Measurements from ENCODE around the gene PABPN1. TPM values are rescaled to one million over a fixed set of nuclear protein-coding genes. Genes with fewer than 3 reads are reported as not detected.

The PABPN1 gene
- total and polyA plus RNA-seq, 9 of the 15 experiments (the other 6 are each of a cell fraction or from before 2014, with no cell fraction given): 32.6 to 388 (median 178) TPM

DNA sequence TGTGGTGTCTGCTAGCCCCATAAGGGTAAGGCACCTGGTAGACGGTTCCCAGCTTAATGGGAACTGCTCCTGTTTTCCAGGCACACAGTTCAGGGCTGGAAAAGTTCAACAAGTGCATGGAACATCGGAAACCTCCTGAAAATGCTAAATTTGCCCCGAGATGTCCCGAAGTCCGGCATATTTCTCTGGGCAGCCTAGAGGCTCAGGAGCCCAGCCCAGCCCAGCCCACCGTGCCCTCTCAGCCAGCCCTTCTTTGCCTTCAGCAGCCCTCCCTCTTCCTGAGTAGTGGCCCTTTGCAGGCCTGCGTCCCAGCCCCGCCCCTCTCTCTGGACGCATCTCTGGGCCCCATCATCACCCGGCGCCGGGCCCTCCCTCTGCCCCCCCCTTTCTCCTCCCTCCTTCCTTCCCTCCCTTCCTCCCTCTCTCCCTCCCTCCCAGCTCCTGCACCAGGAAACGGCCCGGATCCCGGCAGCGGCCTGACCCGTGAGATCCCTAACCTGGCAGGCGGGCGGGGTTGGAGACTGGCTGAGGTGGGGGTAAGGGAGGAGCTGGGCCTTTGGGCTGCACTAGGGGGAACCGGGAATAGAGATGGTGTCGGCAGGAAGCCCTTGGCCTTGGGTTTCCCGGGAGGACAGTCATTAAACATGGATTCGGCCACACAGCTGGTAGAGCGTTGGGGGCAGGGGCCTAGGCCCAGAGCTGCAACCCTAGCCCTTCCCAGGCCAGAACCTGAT, 14.7 kb upstream of the PABPN1 start, which contains the start of gene BCL2L2 (continued):
- no peak for TF ChIP-seq NR2C1 (IDR thresholded peaks at IDR 0.05)
- 0 out of 2 replicates have a peak, but pooled peaks have one; percentile 27 for TF ChIP-seq NR2C1 (tag; IDR thresholded peaks at IDR 0.05)
- no peak for TF ChIP-seq CREBBP (IDR thresholded peaks at IDR 0.05; ENCODE audit: low read depth, low read length)
- no peak for TF ChIP-seq TEAD2 (tag; IDR thresholded peaks at IDR 0.05)
- no peak for TF ChIP-seq HDAC6 (IDR thresholded peaks at IDR 0.05; ENCODE audit: low read depth, low read length)
- TF ChIP-seq BRD9 (IDR thresholded peaks at IDR 0.05; ENCODE audit: low read depth, partially characterized antibody): no peak
- TF ChIP-seq SREBF1 (IDR thresholded peaks at IDR 0.05; ENCODE audit: borderline replicate concordance, low read depth, low read length): no peak
- TF ChIP-seq, protein P1, sequence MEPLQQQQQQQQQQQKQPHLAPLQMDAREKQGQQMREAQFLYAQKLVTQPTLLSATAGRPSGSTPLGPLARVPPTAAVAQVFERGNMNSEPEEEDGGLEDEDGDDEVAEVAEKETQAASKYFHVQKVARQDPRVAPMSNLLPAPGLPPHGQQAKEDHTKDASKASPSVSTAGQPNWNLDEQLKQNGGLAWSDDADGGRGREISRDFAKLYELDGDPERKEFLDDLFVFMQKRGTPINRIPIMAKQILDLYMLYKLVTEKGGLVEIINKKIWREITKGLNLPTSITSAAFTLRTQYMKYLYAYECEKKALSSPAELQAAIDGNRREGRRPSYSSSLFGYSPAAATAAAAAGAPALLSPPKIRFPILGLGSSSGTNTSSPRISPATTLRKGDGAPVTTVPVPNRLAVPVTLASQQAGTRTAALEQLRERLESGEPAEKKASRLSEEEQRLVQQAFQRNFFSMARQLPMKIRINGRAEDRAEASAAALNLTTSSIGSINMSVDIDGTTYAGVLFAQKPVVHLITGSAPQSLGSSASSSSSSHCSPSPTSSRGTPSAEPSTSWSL (CRISPR knock-in tag; IDR thresholded peaks at IDR 0.05; ENCODE audit: borderline replicate concordance): no peak
- TF ChIP-seq HNRNPLL (IDR thresholded peaks at IDR 0.05; ENCODE audit: low read depth, low read length, poor library complexity, severe bottlenecking): peak; percentile 25
- TF ChIP-seq SIN3B (IDR thresholded peaks at IDR 0.05; ENCODE audit: low read depth): no peak
- TF ChIP-seq MCM7 (IDR thresholded peaks at IDR 0.05): no peak
- TF ChIP-seq, protein P2, sequence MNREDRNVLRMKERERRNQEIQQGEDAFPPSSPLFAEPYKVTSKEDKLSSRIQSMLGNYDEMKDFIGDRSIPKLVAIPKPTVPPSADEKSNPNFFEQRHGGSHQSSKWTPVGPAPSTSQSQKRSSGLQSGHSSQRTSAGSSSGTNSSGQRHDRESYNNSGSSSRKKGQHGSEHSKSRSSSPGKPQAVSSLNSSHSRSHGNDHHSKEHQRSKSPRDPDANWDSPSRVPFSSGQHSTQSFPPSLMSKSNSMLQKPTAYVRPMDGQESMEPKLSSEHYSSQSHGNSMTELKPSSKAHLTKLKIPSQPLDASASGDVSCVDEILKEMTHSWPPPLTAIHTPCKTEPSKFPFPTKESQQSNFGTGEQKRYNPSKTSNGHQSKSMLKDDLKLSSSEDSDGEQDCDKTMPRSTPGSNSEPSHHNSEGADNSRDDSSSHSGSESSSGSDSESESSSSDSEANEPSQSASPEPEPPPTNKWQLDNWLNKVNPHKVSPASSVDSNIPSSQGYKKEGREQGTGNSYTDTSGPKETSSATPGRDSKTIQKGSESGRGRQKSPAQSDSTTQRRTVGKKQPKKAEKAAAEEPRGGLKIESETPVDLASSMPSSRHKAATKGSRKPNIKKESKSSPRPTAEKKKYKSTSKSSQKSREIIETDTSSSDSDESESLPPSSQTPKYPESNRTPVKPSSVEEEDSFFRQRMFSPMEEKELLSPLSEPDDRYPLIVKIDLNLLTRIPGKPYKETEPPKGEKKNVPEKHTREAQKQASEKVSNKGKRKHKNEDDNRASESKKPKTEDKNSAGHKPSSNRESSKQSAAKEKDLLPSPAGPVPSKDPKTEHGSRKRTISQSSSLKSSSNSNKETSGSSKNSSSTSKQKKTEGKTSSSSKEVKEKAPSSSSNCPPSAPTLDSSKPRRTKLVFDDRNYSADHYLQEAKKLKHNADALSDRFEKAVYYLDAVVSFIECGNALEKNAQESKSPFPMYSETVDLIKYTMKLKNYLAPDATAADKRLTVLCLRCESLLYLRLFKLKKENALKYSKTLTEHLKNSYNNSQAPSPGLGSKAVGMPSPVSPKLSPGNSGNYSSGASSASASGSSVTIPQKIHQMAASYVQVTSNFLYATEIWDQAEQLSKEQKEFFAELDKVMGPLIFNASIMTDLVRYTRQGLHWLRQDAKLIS (CRISPR knock-in tag; IDR thresholded peaks at IDR 0.05): 0 out of 2 replicates have a peak, but pooled peaks have one; percentile 46
- TF ChIP-seq, protein P3, sequence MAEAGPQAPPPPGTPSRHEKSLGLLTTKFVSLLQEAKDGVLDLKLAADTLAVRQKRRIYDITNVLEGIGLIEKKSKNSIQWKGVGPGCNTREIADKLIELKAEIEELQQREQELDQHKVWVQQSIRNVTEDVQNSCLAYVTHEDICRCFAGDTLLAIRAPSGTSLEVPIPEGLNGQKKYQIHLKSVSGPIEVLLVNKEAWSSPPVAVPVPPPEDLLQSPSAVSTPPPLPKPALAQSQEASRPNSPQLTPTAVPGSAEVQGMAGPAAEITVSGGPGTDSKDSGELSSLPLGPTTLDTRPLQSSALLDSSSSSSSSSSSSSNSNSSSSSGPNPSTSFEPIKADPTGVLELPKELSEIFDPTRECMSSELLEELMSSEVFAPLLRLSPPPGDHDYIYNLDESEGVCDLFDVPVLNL (CRISPR knock-in tag; IDR thresholded peaks at IDR 0.05; ENCODE audit: low read depth): no peak
- TF ChIP-seq FOSL1 (tag; conservative IDR thresholded peaks at IDR 0.05): no peak
- peak in 1 of 2 experiments; percentile 97; a peak in 2 of 4 replicates for TF ChIP-seq MLLT1 (IDR thresholded peaks at IDR 0.05)
- TF ChIP-seq ZNF75A (CRISPR knock-in tag; IDR thresholded peaks at IDR 0.05): no peak
- no peak for TF ChIP-seq ZBTB7A (IDR thresholded peaks at IDR 0.05; ENCODE audit: borderline replicate concordance, control insufficient read depth, low read depth, low read length)
- no peak for TF ChIP-seq EHMT2 (IDR thresholded peaks at IDR 0.05)
- TF ChIP-seq ZNF408 (CRISPR knock-in tag; IDR thresholded peaks at IDR 0.05; ENCODE audit: low read depth): no peak
- TF ChIP-seq TAL1 (IDR thresholded peaks at IDR 0.05): no peak; the same call in 1 of the 2 replicates
- TF ChIP-seq SUPT5H (IDR thresholded peaks at IDR 0.05): peak; percentile 85
- TF ChIP-seq MCM3 (IDR thresholded peaks at IDR 0.05): no peak

Data from K562 (cell line).